Stimulated activated CD4-positive, alpha-beta T cell treated with anti-CD3 and anti-CD28 coated beads, Interleukin-4, amount 100 ng/mL, for 4 hours (primary cell): ENCODE data around the gene PAFAH1B2.
"Not testable (repeated sequence)": the region's sequence is repeated elsewhere in the genome, so short reads cannot be mapped to it uniquely, and the experiment has no call there.

Experiments used
- DNase-seq, 2 experiments: peaks; one replicate each; pipeline ENCODE4 v3.0.0-alpha.2; 2020

Gene PAFAH1B2

GRCh38 chr11:117128289-117128688, 15.8 kb upstream of the PAFAH1B2 start:
- DNase-seq = no peak

- not testable (repeated sequence) for DNase-seq
Measured at GRCh38 chr11:117130396-117130795, 13.7 kb upstream of the PAFAH1B2 start.

GRCh38 chr11:117130879-117131278, 13.2 kb upstream of the PAFAH1B2 start:
- no peak for DNase-seq

- DNase-seq = no peak
Measured at GRCh38 chr11:117134431-117134830, 9.7 kb upstream of the PAFAH1B2 start.

- DNase-seq = not testable (repeated sequence)
Measured at GRCh38 chr11:117134979-117135378, 9.1 kb upstream of the PAFAH1B2 start.

GRCh38 chr11:117137223-117138086, 6.6 kb upstream of the PAFAH1B2 start:
- DNase-seq = not testable (repeated sequence)

GRCh38 chr11:117143390-117143789, 697 bp upstream of the PAFAH1B2 start:
- DNase-seq = peak; percentile 20 to 38

GRCh38 chr11:117144477-117145392, 648 bp downstream of the PAFAH1B2 start:
- peak; percentile 6 to 9 for DNase-seq

GRCh38 chr11:117145393-117145761, 1.3 kb downstream of the PAFAH1B2 start:
- no peak for DNase-seq

- no peak for DNase-seq
Measured at GRCh38 chr11:117146521-117146920, 2.4 kb downstream of the PAFAH1B2 start.

- DNase-seq = no peak
Measured at GRCh38 chr11:117152066-117152465, 8.0 kb downstream of the PAFAH1B2 start.

GRCh38 chr11:117154468-117154867, 10.4 kb downstream of the PAFAH1B2 start:
- DNase-seq = no peak

- no peak for DNase-seq
Measured at GRCh38 chr11:117157507-117157906, 13.4 kb downstream of the PAFAH1B2 start.

- DNase-seq = no peak
Measured at GRCh38 chr11:117159892-117160291, 15.8 kb downstream of the PAFAH1B2 start.

- DNase-seq = no peak
Measured at GRCh38 chr11:117160826-117161225, 16.7 kb downstream of the PAFAH1B2 start.

- no peak for DNase-seq
Measured at GRCh38 chr11:117166491-117166890, 22.4 kb downstream of the PAFAH1B2 start.

- DNase-seq = no peak
Measured at GRCh38 chr11:117169736-117170135, 25.6 kb downstream of the PAFAH1B2 start.

- DNase-seq = no peak
Measured at GRCh38 chr11:117170210-117170609, 26.1 kb downstream of the PAFAH1B2 start.

- DNase-seq = no peak
Measured at GRCh38 chr11:117171007-117171403, 26.9 kb downstream of the PAFAH1B2 start.

GRCh38 chr11:117171404-117172061, 27.4 kb downstream of the PAFAH1B2 start:
- DNase-seq = no peak

- DNase-seq = no peak
Measured at GRCh38 chr11:117172724-117173421, 28.8 kb downstream of the PAFAH1B2 start.

GRCh38 chr11:117175104-117175503, 31.0 kb downstream of the PAFAH1B2 start:
- no peak for DNase-seq

- DNase-seq = no peak
Measured at GRCh38 chr11:117175781-117176180, 31.7 kb downstream of the PAFAH1B2 start.
